NOMO-1 (cell line): ENCODE data around the gene TM9SF1.

Source experiments
- DNase-seq, 2 experiments: peaks; one replicate each; lab custom pipeline; 2025; ENCODE audit not compliant: unreplicated experiment in 2 of 2; lab: John Stamatoyannopoulos, UW

Gene TM9SF1

GRCh38 chr14:24198814-24199524, 3.7 kb upstream of the TM9SF1 start:
- no peak for DNase-seq

GRCh38 chr14:24197056-24197450, 1.8 kb upstream of the TM9SF1 start:
- DNase-seq, result no peak

DNA sequence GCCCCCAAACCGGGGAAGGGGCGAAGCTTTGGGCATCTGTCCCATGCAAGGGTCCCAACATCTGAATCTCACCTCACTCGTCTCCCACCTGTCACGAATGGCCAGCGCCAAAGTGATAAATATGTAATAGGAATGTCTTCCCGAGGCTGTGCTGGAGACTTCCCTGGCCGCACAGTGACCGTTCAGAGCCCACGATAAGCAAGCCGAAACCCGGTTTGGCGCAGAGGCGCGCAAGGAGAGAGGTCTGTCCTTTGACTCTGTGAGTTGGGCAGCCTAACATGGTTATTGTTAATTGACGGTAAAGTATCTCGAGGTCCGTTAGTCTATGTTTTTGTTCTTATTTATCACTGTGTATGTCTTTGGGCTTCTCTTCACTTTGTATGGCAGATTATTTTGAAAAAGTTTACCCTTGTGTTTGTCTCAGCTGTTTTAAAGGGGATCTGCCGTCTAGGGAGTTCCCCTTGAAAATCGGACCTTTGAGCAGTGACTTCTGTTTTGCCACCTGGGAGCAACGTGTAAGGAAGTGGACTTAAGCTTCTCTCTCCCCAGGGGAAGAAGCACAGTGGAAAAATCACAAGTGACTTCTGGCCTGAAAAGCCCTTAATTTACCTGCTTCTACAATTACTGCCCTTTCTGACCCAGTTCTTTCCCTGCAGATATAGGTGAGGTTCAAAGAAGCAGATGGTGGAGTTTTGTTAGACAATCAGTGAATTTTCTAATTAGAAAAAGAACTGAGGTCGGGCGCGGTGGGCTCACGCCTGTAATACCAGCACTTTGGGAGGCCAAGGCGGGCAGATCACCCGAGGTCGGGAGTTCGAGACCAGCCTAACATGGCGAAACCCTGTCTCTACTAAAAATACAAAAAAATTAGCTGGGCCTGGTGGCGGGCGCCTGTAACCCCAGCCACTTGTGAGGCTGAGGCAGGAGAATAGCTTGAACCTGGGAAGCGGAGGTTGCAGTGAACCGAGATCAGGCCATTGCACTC, 1.1 kb upstream of the TM9SF1 start:
- DNase-seq, result peak; percentile 28

DNA sequence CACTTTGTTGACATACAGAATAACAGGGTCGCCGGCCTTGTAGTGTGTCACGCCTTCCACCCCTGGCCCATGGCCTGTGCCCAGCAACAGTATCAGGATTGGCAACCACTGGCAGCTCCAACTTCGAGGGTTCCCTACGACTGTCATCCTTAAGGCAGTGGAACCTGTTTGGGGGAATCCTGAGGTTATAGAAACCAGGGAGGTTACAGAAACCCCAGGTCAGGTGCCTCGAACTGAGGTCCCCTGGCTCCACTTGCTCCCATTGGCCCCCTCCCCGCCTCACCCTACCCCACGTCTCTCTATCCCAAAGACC, 412 bp downstream of the TM9SF1 start:
- no peak for DNase-seq

DNA sequence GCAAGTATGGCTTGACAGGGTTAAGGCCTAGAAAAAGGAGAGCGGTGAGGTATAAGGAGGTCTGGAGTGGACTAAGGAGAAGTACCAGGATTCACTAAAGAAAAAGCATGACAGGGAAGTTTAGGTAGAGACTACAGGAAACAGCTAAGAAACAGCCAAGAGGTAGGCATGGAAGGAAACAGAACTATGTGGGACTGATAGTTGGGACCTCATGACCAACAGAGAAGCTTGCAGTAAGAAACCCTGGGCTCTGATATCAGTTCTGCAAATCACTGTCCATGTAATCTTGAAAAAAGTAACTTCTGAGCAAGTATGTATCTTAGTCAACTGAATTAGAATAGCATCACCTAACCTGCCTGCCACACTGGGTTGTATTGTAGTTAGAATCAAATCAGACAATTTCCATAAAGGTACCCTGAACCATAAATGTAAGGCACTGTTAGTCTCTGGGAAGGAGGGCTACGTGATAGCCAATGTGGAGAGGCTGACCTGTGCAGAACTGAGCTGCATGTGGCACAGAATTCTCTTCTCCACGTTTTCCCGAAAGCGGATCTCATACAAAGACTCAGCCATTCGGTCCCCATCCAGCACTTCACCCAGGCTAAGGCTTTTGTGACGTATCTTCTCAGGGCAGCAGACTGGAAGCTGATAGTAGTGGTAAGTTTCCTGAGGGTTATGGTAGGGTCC, 912 bp downstream of the TM9SF1 start:
- no peak for DNase-seq

DNA sequence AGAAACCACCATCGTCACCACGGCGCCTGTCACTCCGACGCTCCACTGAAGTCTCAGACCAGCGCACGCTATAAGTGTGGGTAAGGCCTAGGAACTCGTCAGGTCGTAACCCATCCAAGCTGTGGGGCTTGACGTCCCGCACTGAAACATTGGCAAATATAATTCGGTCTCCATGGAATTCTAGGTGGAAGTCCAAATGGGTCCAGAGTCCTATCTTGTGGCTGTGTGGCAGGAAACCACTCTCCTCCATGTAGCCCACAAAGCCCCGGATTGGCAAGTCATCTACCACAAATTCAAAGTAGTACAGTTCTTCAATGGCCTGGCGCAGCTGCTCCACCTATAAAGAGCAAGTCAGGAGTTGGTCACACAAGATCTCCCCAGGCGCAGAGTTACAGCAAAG, 2.3 kb downstream of the TM9SF1 start:
- DNase-seq, result no peak

DNA sequence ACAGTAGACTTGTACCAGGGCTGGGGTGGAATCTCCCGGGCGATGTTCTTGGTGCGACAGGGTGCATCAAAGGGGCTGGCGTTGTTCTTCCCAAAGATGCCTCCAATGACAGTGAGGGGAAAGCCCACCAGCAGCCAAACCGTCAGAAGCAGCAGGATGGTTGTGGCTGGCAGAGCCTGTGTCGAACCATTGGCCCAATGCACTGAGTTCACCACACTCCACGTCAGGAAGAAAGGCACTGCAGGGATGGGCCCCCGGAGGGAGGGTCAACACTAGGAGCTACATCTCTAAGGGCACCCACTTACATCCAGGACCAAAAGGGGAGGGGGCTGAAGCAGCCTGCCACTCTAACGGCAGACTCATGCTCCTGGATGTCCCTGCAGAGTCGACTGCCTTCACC, 4.8 kb downstream of the TM9SF1 start:
- no peak for DNase-seq

DNA sequence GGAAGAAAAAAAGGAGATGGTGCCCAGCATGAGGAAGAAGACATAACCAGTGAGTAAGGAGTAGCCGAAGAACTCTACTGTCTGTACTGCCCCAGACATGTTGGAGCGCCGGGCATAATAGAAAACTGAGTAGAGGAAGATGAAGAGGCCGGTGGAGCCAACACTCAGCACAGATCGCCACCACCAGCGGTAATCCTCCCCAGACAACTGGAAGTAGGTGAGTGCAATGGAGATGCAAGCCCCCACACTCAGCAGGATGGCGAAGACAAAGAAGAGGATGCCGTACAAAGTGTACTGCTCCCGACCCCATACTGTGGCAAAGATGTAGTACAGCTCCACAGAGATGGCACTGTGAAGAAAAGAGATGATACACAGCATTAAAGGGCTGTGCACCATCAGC, 5.8 kb downstream of the TM9SF1 start:
- no peak for DNase-seq

DNA sequence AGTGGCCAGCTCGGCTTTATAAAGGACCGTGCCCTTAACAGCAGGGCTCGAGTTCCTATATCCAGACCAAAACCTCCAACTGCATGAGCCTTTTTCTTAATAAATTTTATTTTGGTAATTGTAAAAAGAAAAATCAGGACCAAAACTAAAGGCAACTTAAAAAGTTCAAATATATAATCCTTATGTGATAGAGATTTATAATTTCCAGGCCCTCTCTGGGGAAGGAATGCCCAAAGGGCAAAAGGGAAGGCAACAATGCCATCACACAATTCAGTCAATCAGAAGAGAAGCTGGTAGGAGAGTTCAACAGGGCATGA, 6.2 kb downstream of the TM9SF1 start:
- DNase-seq, result no peak

DNA sequence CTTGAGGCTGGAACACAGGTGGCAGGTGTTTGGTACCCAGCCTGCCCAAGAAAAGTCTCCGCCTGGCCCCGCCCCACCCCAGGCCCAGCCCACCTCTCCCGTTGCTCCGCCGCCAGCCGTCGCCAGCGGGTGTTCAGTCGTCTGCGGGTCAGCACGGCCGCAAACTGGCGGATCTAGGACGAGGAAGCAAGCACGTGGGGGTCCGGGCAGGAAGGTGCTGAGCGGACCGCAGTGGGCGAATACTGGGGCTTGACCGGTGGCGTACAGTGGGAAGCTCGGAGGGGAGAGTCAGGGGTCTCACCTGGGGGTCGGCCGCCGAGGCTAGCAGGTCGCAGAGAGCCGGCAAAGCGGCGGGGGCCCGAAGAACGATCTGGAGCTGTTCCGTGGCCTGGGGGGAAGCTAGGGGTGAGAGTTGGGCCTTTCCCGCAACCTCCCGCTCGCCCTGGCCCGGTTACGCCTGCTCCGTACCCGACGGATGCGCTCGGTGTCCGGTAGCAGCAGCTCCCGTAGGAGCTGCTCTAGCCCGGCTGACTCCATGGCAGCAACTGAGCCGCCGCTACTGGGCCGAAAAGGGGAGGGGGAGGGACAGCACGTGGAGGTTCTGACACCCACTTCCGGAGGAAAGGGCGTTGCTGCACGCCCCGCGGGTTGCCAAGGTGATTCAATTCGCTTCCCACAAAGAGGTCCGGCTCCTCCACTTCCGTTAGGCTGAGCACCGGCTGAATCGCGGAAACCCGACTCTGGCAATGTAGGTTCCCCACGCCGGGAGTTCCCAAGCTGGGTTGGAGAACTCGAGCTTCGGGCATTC, 6.8 kb downstream of the TM9SF1 start, which contains the start of gene IPO4:
Gene IPO4, minus strand, starts transcription at position 566 of the 808 bp plus-strand sequence. Its CDS starts 29 bp downstream, at position 537.
- DNase-seq, result peak; percentile 94 to 95

DNA sequence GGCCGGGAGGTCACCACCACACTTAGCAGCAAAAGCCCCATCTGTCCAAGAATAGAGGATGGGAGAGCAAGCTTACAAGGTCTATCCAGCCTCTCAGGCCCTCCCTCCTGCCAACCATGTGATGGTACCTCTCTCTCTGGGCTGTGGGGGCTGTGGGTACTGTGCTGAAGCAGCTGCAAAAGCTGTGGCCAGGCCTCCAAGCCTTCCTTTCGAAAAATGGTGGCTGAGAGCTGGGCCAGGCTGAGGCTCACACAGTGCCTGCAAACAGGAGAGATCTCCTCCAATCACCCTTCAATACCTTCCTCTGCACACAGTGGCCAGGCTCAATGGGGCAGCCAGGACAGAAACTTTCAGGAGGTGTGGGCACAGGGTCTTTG, 7.7 kb downstream of the TM9SF1 start:
- no peak for DNase-seq

DNA sequence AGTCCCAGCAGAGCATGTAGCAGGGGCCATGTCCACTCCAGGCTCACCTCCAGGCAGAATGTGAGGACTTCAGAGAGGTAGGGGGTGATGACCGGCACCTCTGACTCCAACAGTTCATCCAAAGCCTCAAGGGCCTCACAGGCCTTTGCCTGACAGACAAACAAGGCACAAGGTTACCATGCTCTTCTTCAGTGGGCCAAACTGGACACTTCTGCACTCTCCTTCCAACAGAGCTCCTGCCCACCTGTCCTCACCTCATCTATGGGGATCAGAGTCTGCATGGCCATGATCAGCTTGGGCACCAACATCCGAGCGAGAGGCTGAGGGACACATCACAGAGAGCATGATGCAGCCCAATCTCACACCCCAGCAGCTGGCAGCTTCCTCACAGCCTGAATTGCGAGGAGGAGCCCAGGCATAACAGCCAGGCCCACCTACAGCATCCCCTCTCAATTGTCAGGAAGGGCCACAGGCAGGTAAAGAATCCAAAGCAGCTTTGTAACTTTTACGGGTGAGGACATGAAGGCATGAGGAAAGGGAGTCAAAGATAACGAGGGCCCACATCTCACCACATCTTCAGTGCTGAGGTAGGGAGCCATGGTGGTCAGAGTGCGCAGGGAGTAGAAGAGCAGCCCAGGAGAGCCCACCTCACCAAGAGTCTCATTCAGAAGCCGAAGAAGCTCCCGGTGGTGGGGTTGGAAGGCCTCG, 8.3 kb downstream of the TM9SF1 start:
- no peak for DNase-seq

- DNase-seq, result no peak
Observed at GRCh38 chr14:24185741-24186140, 9.5 kb downstream of the TM9SF1 start.

- no peak for DNase-seq
Observed at GRCh38 chr14:24185026-24185425, 10.2 kb downstream of the TM9SF1 start.

DNA sequence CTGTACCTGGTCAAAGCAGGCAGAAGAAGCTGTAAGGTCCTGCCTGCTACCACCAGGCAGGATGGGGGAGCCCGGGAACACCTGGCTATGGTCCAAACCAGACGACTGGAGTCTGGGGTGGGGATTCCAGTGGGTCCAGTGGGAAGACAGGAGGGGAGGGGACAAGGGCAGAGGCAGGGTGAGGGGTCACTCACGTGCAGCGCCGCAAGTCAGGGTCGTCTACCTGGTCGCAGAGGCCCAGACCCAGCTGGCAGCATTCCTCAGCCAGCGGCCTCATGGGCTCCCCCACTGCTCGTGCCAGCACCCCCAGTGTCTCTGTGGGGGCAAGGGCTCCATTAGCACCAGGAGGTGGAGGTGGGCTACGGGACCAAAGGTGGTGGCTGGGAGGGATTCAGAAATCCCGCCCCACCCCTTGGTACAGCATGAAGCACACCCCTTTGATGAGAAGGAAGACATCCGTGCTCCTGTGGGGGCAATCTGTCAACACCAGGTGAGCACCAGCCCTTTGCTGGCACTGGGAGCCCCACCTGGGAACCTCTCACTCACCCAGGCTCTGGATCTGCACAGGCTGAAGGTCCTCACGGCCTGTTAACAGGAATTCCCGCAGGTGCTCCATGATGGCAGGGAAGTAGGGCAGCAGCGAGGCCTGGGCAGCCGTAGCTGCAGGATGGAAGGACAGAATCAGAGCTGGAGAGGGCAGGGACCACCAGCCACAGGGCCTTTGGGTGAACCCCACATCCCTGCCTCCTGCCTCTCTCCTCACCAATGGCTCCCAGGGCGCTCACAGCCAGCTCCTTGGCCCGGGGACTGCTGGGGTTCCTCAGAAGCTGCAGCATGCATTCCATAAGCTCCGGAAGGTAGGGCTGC, 10.9 kb downstream of the TM9SF1 start:
- DNase-seq, result no peak

- DNase-seq, result no peak
Observed at GRCh38 chr14:24183014-24183481, 12.2 kb downstream of the TM9SF1 start.

DNA sequence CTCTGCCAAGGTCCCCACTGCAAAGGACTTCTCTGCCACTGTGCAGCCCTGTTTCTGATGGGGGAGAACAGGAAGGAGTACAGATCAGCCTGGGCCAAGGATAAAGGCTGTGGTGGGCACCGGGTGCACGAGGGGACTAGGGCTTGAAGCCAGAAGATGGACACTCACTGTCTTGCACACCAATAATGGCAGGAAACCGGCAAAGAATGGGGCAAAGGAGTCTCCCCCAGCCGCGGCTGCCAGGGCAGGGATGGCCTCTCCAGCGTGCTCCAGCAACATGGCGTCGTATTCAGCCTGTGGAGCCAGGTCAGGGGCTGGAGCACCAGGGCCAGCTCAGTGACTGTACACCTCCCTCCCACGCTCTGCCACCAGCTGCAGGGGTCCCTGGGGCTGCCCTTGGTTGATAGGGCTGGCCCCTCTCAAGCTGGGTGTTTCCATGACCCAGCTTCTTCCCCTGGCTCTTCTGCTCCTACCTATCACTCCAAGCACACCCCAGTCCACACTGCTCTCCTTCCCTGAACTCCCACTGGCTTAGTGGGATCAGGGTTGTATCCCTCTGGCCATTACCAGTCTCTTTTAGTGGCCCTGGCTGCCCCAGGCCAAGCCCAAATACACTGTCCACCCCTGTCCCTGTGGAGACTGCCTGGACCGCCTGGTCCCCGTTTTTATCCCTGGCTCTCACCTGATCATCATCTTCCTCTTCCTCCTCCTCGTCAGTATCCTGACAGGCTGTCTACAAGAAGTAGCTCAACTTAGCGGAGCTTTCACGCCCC, 12.9 kb downstream of the TM9SF1 start:
- no peak for DNase-seq

DNA sequence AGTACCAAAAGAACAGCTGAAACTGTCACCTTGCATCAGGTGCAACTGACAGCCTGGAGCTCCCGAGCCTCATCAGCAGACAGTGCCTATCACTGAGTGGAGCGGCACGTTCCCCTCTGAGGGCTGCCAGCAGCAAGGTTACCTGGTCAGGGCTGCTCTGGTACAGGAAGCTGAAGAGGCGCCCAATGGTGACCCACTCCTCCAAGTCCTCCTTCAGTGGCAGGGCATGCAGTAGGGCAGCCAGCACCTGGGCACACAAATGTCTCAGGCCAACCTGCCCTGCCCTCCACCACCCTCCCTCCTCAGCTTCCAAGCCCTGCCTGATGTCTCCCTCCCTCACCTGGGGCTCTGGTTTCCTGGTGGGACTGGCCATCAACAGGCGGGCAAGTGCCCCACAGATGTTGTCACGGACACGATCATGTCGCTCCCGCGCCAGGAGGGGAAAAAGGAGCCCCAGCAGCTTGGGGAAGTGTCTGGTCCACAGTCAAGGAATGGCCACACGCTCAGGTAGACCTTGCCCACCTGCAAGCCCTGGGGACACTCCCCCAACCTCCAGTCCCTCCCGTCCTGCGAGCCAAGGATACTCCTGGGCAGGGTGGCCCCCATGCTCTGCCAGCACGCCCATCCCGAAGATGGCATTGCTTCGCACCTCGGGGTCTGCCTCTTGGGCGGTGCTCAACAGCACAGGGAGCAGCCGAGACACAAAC, 13.7 kb downstream of the TM9SF1 start:
- DNase-seq, result no peak
